ENCODE results near the gene HTRA3. TPM values are rescaled to one million over a fixed set of nuclear protein-coding genes. Genes with fewer than 3 reads are reported as not detected.

The HTRA3 gene
- total RNA-seq = 10 to 100 TPM; 48.5 to 78.2 TPM
- long read RNA-seq, transcript HTRA3-202 (7 exons, 2,023 nt) = minor isoform, 16 of 62 reads
- long read RNA-seq, transcript HTRA3-201 (9 exons, 2,541 nt) = major isoform, 38 of 62 reads
- long read RNA-seq, partial matches to known transcripts = 7 of 62 reads
- long read RNA-seq, other reads (novel, unspliced or antisense) = 1 of 62 reads

DNA sequence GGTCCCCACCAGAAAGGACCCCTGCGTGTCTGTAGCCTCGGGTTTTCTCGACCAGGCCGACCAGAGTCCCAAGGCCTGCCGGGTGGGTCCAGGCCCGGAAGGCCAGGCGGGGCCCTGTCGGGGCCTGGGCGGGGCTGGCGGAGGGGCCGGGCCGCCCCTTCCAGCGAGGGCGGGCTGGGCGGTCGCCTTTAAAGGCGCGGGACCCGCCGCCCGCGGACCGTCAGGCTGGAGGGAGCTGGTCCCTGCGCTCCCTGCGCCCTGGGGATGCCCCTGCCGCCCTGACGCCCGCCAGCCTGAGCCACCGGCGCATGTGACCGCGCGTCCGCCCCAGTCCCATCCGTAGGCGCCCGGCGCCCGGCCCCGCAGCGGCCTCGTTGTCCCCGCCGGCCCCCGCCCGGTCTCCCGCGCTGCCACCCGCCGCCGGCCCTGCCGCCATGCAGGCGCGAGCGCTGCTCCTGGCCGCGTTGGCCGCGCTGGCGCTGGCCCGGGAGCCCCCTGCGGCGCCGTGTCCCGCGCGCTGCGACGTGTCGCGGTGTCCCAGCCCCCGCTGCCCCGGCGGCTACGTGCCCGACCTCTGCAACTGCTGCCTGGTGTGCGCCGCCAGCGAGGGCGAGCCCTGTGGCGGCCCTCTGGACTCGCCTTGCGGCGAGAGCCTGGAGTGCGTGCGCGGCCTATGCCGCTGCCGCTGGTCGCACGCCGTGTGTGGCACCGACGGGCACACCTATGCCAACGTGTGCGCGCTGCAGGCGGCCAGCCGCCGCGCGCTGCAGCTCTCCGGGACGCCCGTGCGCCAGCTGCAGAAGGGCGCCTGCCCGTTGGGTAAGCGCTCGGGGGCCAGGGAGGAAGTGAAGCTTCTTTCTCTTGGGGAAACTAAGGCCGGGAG is at the start of gene HTRA3:
TSS of gene HTRA3 (plus strand) at position 220 of the 883 bp plus-strand sequence. CDS start at position 435, 215 bp downstream.
- DNase-seq = peak; percentile 71
- intact Hi-C loops (cut with DNase I) = loop anchor here in 1 of 2 donors (10.0 kb wide), 1 partner anchor 135 kb away; no protein-coding TSS in a partner anchor
- ATAC-seq = peak; percentile 66 to 75

DNA sequence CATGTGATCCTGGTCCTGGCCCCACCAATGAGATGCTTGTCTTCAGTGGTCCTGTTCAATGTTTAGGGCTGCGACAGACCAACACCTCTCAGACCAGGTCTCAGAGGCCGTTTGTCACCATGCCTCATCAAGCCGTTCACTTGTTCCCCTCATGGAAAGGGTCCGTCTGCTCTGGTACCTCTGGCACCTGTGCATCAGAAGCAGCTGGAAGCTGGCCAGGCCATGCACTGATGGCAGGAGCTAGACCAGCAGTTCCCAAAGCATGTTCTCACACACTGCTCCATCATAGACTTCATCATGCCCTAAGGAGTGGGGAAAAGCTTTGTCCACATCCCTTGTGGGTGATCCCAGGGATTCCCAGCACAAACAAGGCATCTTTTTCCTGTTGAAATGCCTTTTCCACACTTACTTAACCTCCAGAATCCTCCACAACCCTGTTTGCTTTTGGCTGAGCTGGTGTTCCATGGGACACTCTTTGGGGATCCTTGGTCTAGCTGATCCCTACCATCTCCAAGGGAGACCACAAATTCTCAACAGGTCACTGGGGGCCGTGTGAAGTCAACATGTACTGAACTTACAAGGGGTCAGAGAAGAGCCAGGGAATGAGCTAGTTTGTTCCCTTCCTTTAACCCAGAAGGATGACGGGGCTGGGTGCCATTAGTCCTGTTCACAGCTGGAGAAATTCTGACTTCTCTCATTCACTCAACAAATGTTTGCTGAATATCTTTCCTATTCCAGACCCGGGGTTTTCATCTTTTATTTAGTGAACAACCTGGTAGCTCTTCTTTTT is 48.7 kb upstream of the HTRA3 start:
- no peak for DNase-seq
- no peak for ATAC-seq
- intact Hi-C loops (cut with DNase I) = no loop called here

DNA sequence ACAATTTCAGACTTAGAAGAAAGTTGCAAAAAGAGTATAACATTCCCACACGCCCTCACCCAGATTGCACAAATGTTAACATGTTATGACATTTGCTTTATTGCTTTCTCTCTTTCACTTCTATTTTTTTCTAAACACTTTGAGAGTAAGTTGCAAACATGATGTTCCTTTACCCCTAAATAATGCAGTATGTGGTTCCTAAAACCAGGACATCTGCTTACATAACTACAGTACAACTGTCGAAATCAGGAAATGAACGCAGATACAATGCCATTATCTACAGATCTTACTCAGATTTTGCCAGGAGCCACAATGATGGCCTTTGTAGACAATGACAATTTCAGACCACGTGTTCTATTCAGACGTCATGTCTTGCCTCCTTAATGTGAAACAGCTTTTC is 48.1 kb upstream of the HTRA3 start:
- ATAC-seq (peak; percentile 42), DNase-seq (no peak)
- intact Hi-C loops (cut with DNase I) = no loop called here

DNA sequence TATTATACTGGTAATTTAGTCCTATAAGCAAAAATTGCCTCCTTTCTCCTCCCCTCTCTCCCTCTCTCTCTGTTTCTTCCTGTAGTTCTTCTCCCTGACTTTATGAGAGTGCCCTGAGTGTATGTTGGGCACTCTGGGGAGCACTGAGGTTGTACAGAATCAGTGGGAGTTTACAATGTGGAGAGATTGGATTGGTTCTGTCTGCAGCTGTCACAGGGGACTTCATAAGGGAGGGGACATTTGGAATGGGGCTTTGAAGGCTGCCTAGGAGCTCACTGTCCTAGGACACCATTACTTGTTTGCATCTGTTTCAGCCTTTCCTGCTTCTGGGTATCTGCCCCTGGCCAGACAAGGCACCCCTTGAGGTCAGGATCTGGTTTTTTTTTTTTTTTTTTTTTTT is 47.6 kb upstream of the HTRA3 start:
- intact Hi-C loops (cut with DNase I) = no loop called here
- DNase-seq (no peak), ATAC-seq (no peak)

DNA sequence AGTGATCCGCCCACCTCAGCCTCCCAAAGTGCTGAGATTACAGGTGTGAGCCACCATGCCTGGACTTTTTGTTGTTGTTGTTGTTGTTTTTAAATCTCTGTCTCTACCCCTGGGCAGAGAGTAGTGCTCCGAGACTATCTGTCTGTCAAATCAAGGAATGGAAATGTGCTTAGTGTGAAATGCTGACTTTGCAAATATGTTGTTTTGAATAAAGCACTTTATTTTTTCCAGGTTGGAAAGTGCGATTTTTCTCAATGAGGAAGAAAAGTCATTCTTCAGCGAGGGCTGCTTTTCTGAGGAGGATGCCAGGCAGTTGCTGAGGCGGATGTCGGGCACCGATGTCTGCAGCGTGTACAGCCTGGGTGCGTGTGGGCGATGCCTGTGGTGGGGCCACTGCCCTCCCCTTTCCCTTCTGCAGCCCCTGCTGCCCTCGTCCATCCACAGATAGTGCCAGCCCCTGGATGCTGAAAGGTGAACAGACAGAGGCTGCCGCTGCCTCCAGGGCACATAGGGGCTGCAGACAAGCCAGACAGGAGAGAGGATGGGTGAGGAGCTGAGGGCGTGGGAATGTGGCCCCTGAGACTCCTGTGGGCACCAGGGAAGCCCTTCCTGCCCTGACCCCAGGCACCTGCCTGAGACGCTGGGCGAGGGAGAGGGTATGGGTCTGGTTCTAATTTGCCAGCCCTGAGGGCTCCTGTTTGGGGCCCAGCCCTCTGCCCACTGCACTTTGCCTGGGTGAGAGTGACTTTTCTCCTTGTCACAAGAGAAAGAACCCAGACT is 46.8 kb upstream of the HTRA3 start:
- no peak for DNase-seq

DNA sequence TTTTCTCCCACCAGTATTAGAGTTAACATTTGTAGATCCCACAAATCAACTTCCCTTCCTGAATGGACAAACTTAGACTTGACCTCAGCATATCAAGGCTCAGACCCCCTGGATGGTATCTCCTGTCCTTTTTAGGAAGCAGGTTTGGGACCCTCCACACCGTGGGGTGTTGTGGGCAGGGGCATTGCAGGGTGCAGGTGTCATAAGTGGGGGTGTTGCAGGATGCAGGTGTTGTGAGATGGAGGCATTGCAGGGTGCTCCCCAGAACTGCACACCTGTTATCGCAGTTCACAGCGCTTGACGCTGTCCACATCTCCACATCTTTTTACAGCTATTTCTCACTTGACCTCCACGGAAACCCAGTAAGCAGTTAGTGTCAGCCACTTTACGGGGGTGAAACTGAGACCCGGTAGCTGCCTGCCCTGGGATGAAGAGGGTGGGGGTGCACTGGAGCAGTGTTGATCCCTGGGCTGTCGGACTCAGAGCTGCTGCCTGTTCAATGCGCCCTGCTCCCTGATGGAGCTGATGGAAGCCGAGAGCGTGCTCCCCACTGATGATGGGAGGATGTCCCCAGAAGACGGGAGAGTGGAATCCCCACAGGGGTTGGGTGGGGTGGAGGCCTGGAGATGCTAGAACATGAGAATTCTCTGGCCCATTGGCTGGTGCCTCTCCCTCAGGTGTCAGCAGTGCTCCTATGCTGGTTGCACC is 45.1 kb upstream of the HTRA3 start:
- ATAC-seq = no peak
- no peak for DNase-seq
- intact Hi-C loops (cut with DNase I) = no loop called here

More for the DNA sequence above, 46.8 kb upstream of the HTRA3 start:
- no peak for ATAC-seq
- intact Hi-C loops (cut with DNase I) = no loop called here

DNA sequence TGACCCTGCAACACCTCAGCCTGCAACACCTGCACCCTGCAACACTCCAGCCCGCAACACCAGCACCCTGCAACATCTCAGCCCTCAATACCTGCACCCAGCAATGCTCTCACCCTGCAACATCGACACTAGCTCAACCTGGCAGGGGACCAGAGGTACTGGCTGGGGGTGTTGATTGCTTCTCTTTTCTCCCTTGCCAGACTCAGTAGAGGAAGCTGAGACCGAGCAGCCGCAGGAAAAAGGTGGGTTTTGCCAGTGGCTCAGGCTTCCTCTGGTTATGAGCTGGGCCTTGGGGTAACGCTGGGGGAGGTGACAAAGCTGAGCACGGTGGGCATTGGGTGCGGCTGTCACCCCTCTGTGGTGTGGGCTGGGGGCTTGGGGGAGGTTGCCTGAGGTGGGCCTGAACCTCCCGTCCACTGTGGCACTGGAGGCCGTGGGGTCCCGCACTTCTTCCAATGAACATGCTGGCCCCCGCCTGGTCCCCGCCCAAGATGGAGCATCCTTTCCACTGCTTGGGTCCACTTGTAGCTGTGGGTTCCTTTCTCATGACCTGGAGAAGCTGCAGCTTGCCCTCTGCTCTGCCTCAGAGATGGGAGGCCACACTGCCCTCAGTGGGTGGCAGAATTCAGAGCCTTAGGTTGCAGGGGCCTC is 44.5 kb upstream of the HTRA3 start:
- intact Hi-C loops (cut with DNase I) = no loop called here
- no peak for ATAC-seq
- no peak for DNase-seq

DNA sequence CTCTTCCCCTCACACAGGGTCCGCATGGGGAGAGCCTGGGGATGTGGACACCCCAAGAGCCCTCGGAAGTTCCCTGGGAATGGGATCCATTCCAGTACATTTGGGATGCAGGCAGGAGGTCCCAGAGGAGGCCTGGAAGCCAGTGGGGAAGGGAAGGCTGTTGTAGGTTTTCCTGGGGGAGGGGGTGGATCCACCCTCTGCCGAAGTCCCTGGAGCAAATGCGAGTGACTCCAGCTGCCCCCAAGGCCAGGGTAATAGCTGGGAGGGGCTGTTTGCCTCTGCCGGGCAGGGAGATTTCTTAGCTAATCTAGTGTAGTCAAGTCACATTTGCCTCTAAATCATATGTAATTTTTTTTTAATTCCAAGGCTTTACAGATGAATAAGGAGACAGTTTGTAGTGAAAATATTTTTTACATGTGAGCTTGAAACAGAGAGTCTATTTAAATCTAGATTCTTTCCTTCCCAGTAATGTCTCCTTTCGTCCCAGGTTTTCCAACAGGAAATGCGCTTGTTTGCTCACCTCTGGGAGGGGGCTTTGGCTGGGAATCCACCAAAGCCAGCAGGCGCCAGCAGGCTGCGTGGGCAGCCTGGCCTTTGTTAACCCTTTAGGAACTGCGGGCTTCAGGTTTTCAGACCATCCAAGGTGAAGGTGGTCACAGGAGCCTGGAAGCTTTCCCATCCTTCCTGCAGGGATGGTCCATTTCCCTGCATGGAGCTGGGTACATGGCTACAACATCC is 43.7 kb upstream of the HTRA3 start:
- DNase-seq = no peak
- intact Hi-C loops (cut with DNase I) = no loop called here
- no peak for ATAC-seq

DNA sequence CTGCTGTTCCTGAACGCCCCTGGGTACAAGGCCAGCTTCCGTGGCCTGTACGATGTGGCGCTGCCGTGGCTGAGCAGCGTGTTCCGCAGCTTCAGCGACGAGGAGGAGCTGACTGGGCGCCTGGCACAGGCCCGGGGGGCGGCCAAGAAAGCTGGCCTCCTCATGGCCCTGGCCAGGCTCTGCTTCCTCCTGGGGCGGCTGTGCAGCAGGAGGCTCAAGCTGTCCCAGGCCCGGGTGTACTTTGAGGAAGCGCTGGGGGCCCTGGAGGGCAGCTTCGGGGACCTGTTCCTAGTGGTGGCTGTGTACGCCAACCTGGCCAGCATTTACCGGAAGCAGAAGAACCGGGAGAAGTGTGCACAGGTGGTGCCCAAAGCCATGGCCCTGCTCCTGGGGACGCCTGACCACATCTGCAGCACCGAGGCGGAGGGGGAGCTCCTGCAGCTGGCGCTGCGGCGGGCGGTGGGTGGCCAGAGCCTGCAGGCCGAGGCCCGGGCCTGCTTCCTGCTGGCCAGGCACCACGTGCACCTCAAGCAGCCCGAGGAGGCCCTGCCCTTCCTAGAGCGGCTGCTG is 42.3 kb upstream of the HTRA3 start:
- DNase-seq (no peak), ATAC-seq (peak in 1 of 2 donors; percentile 20)
- intact Hi-C loops (cut with DNase I) = no loop called here

DNA sequence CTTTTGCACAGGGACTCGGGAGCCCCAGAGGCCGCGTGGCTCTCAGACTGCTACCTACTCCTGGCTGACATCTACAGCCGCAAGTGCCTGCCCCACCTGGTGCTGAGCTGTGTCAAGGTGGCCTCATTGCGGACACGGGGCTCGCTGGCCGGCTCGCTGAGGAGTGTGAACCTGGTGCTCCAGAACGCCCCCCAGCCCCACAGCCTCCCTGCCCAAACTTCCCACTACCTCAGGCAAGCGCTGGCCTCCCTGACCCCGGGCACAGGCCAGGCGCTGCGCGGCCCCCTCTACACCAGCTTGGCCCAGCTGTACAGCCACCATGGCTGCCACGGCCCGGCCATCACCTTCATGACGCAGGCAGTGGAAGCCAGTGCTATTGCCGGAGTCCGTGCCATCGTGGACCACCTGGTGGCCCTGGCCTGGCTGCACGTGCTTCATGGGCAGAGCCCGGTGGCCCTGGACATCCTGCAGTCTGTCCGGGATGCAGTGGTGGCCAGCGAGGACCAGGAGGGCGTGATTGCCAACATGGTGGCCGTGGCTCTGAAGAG is 41.7 kb upstream of the HTRA3 start:
- ATAC-seq = peak in 1 of 2 donors; percentile 3
- DNase-seq = no peak
- intact Hi-C loops (cut with DNase I) = no loop called here

DNA sequence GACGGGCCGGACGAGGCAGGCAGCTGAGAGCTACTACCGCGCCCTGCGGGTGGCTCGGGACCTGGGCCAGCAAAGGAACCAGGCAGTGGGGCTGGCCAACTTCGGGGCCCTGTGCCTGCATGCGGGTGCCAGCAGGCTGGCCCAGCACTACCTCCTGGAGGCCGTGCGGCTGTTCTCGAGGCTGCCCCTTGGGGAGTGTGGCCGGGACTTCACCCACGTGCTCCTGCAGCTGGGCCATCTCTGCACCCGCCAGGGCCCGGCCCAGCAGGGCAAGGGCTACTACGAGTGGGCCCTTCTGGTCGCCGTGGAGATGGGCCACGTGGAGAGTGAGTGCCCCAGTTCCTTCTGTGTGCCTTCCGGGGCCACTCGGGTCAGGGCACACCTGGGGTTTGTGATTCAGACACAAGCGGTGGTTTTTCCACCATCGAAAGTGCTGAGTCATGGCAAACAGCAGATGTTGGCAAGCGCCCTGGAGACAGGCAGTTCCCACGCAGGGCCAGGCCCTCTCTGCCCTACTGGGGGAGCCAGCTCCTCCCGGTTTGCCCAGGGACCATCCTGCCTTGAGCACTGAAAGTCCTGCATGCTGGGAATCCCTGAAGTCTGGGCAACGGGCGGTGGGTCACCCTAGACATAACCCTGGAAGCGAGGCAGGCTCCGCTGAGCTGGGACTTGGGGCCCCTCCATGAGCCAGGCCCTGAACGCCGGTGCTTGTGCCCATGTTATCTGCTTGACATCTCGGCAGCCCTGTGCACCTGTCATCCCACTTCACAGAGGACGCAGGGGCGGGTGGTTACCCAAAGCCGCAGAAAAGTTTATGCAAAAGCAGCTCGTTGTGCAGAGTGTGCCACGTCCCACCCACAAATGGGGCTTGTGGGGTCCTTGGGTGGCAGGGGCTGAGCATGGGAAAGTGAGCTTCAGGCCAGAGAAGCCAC is 41.0 kb upstream of the HTRA3 start:
- peak; percentile 77 for DNase-seq
- peak; percentile 67 to 84 for ATAC-seq
- intact Hi-C loops (cut with DNase I) = no loop called here

DNA sequence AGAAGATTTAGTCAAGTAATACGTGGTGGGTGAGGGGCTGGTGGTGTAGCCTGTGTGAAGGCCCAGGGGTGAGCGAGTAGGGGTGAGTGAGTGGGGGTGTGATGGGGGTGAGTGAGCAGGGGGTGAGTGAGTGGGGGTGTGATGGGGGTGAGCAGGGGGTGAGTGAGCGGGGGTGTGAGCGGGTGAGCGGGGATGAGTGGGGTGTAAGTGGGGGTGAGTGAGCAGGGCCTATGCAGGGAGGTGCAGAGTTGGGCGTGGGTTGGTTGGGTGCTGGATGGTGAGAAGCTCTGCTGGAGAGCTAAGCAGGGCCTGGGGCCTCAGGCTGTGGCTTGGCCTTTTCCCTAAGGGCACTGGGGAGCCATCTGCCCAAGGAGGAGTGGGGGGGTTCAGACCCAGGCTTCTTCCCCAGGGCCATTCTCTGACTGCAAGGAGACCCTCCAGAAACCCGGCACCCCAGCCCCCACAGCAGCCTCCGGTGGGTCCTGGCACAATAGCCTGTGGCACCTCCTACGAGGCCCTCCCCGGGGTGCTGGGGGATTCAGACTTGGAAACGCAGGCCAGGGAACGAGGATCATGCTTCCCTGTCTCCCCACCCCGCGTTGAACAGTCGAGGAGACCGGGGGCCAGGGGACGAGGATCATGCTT is 40.1 kb upstream of the HTRA3 start:
- no peak for ATAC-seq
- no peak for DNase-seq
- intact Hi-C loops (cut with DNase I) = no loop called here

DNA sequence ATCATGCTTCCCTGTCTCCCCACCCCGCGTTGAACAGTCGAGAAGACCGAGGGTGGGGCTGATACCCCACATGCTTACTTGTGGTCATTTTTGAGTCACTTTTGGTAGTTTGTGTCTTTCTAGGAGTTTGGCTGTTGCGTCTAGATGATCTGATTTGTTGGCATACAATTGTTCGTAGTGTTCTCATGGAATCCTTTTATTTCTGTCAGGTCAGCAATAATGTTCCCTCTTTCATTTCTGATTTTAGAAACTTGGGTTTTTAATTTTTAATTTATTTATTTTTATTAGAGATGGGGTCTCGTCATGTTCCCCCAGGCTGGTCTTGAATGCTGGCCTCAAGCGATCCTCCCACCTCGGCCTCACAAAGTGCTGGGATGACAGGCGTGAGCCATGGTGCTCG is 39.5 kb upstream of the HTRA3 start:
- intact Hi-C loops (cut with DNase I) = loop anchor here (10.0 kb wide), 2 partner anchors 55 to 65 kb away; no protein-coding TSS in a partner anchor
- ATAC-seq = no peak
- no peak for DNase-seq

DNA sequence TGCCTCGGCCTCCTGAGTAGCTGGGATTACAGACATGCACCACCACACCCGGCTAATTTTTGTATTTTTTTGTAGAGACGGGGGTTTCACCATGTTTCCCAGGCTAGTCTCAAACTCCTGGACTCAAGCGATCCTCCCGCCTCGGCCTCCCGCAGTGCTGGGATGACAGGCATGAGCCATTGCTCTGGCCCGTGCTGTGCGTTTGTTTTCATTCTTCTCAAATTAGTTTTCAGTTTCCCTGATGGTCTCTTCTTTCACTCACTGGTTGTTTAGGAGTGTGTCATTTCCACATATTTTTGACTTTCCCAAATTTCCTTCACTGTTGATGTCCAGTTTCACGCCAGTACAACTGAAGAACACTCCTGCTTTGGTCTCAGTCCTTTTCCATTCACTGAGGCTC is 38.7 kb upstream of the HTRA3 start:
- DNase-seq (no peak), ATAC-seq (no peak)
- intact Hi-C loops (cut with DNase I) = loop anchor here (10.0 kb wide), 2 partner anchors 56 to 66 kb away; no protein-coding TSS in a partner anchor

DNA sequence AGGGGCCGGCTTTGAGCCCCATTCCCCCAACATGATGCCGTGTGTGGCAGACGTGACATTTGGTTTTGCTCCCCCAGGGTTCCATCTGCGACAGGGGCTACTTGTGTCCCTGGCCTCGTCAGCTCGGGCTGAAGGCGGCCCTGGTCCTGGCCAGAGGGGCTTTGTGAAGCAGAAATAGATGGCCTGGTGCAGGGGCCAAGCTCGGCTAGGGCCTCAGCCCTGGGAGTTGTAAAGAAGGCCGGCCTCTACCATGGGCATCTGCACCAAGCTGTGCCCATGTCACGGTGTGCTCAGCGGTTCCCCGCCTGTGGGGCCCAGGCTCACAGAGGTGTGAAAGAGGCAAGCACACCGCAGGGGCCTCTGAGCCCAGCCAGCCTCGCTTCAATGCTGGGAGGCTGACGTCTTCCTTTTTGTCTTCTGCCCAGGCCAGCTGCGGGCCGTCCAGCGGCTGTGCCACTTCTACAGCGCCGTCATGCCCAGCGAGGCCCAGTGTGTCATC is 38.0 kb upstream of the HTRA3 start:
- DNase-seq (no peak), ATAC-seq (no peak)
- intact Hi-C loops (cut with DNase I) = loop anchor here (10.0 kb wide), 2 partner anchors 57 to 67 kb away; no protein-coding TSS in a partner anchor
